ENCODE results near the gene BABAM2.

BABAM2 gene

GRCh38 chr2:28045676-28046351, 155.3 kb downstream of the BABAM2 start (continued):
- TF ChIP-seq ZNF658 (tag by site-specific recombination; IDR thresholded peaks at IDR 0.05): no peak

GRCh38 chr2:28046921-28047320, 156.4 kb downstream of the BABAM2 start:
- no peak overlapping the region for H3K4me3 ChIP-seq (ENCODE audit: low read depth, low read length)
- no peaks in the 10 kb centered on the region for H3K9me3 ChIP-seq (ENCODE audit: control insufficient read depth, insufficient read depth, low read depth, low read length)
- POLR2A ChIA-PET: no interaction called here
- no peak for TF ChIP-seq ZNF184 (tag by site-specific recombination; IDR thresholded peaks at IDR 0.05)
- TF ChIP-seq, protein P1, sequence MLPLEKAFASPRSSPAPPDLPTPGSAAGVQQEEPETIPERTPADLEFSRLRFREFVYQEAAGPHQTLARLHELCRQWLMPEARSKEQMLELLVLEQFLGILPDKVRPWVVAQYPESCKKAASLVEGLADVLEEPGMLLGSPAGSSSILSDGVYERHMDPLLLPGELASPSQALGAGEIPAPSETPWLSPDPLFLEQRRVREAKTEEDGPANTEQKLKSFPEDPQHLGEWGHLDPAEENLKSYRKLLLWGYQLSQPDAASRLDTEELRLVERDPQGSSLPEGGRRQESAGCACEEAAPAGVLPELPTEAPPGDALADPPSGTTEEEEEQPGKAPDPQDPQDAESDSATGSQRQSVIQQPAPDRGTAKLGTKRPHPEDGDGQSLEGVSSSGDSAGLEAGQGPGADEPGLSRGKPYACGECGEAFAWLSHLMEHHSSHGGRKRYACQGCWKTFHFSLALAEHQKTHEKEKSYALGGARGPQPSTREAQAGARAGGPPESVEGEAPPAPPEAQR (tag by site-specific recombination; IDR thresholded peaks at IDR 0.05): no peak
- no peak for TF ChIP-seq ZSCAN16 (tag by site-specific recombination; IDR thresholded peaks at IDR 0.05)
- TF ChIP-seq ZNF362 (tag by site-specific recombination; IDR thresholded peaks at IDR 0.05): no peak
- TF ChIP-seq ZNF747 (tag by site-specific recombination; IDR thresholded peaks at IDR 0.05): no peak
- TF ChIP-seq ZNF341 (tag by site-specific recombination; IDR thresholded peaks at IDR 0.05; ENCODE audit: low read depth): no peak
- TF ChIP-seq ZNF18 (tag by site-specific recombination; IDR thresholded peaks at IDR 0.05): no peak
- no peak for TF ChIP-seq PRDM4 (tag by site-specific recombination; IDR thresholded peaks at IDR 0.05)
- TF ChIP-seq GLI2 (tag by site-specific recombination; IDR thresholded peaks at IDR 0.05; ENCODE audit: borderline replicate concordance, low read depth): no peak
- TF ChIP-seq MEIS1 (CRISPR knock-in tag; IDR thresholded peaks at IDR 0.05; ENCODE audit: borderline replicate concordance): no peak
- TF ChIP-seq BCL11B (tag by site-specific recombination; IDR thresholded peaks at IDR 0.05; ENCODE audit: low read depth): no peak
- TF ChIP-seq ZBTB17 (tag by site-specific recombination; IDR thresholded peaks at IDR 0.05): no peak
- no peak for TF ChIP-seq ZBTB11 (tag by site-specific recombination; conservative IDR thresholded peaks at IDR 0.05; ENCODE audit: low read depth)
- no peak for TF ChIP-seq ZNF248 (tag by site-specific recombination; IDR thresholded peaks at IDR 0.05)
- no peak for TF ChIP-seq ZNF138 (tag by site-specific recombination; IDR thresholded peaks at IDR 0.05; ENCODE audit: borderline replicate concordance)
- TF ChIP-seq FEZF1 (tag by site-specific recombination; IDR thresholded peaks at IDR 0.05): no peak
- no peak for TF ChIP-seq HOXA7 (CRISPR knock-in tag; IDR thresholded peaks at IDR 0.05; ENCODE audit: borderline replicate concordance)
- no peak for TF ChIP-seq KLF17 (tag by site-specific recombination; IDR thresholded peaks at IDR 0.05)
- no peaks in the 10 kb centered on the region for H3K4me1 ChIP-seq (ENCODE audit: control insufficient read depth, insufficient read depth, low read length)
- H3K36me3 ChIP-seq (ENCODE audit: control insufficient read depth in 2 of 2, insufficient read depth in 1 of 2, low read length in 2 of 2): no peaks in the 10 kb centered on the region; a peak in 1 of 3 replicates
- H3K27ac ChIP-seq (ENCODE audit: extremely low read depth, low read depth, low read length): no peak overlapping the region
- CTCF ChIA-PET: no interaction called here
